BE2C (cell line): ENCODE measurements around the gene FBXL14. TPM values are rescaled to one million over a fixed set of nuclear protein-coding genes. Genes with fewer than 3 reads are reported as not detected.

Source experiments
- DNase-seq: peaks from one replicate; pipeline ENCODE4 v3.0.0-alpha.2; 2020
- H3K27me3 ChIP-seq: fragments of 250-450 bp; sonication (Bioruptor Pico); 2 replicates; pipeline ENCODE4 v1.5.1; 2020; ENCODE audit warnings: mild to moderate bottlenecking
- H3K36me3 ChIP-seq: fragments of 250-450 bp; sonication (Bioruptor Pico); 2 replicates; pipeline ENCODE4 v1.5.1; 2020; ENCODE audit warnings: mild to moderate bottlenecking
- H3K4me1 ChIP-seq: fragments of 250-450 bp; sonication (Bioruptor Pico); 2 replicates; pipeline ENCODE4 v1.5.1; 2020
- H3K4me3 ChIP-seq: 2 replicates; pipeline ENCODE4 v1.5.1; 2011; ENCODE audit warnings: low read depth, low read length
- H3K9me3 ChIP-seq: fragments of 250-450 bp; sonication (Bioruptor Pico); 2 replicates; pipeline ENCODE4 v1.5.1; 2020
- CTCF ChIP-seq: IDR thresholded peaks from 2 replicates; pipeline ENCODE4 v1.5.1; 2012; ENCODE audit warnings: mild to moderate bottlenecking, low read depth, low read length
- polyA plus RNA-seq: library from polyadenylated mRNA; unstranded; fragments of >200 nt; gene quantifications from one replicate; pipeline ENCODE4 v1.2.1, GENCODE V29; 2012; ENCODE audit warnings: low read depth, missing spikeins; ENCODE audit not compliant: insufficient read length, insufficient read depth

FBXL14 gene
- 51.2 TPM for polyA plus RNA-seq

GRCh38 chr12:1594261-1595025, at the start of gene FBXL14:
Gene FBXL14 (minus strand): TSS chr12:1594581. CDS start chr12:1594066, 515 bp downstream.
- Histone ChIP-seq H3K4me1 (peaks cover 8% of the 10 kb centered on the region), H3K9me3 (no peaks in the 10 kb centered on the region), H3K4me3 (peak within 1 kb of the TSS; percentile 82), H3K36me3 (no peaks in the 10 kb centered on the region), H3K27me3 (no peaks in the 10 kb centered on the region)
- TF ChIP-seq CTCF: no peak
- peak; percentile 96 for DNase-seq

GRCh38 chr12:1643905-1644533, 49.6 kb upstream of the FBXL14 start:
- no peak overlapping the region; the same call in 1 of the 2 replicates for H3K4me3 ChIP-seq
- H3K27me3 ChIP-seq: no peaks in the 10 kb centered on the region
- no peak for DNase-seq
- H3K4me1 ChIP-seq: peaks cover 13% of the 10 kb centered on the region
- H3K36me3 ChIP-seq: no peaks in the 10 kb centered on the region
- H3K9me3 ChIP-seq: no peaks in the 10 kb centered on the region
- no peak for TF ChIP-seq CTCF

GRCh38 chr12:1643043-1643442, 48.7 kb upstream of the FBXL14 start:
- no peak for TF ChIP-seq CTCF
- no peaks in the 10 kb centered on the region for H3K9me3 ChIP-seq

GRCh38 chr12:1642513-1642912, 48.1 kb upstream of the FBXL14 start:
- H3K4me1 ChIP-seq: peaks cover 13% of the 10 kb centered on the region
- TF ChIP-seq CTCF: no peak
- H3K36me3 ChIP-seq: no peaks in the 10 kb centered on the region
- H3K4me3 ChIP-seq: no peak overlapping the region
- no peaks in the 10 kb centered on the region for H3K27me3 ChIP-seq
- DNase-seq: no peak
- no peaks in the 10 kb centered on the region for H3K9me3 ChIP-seq

More at GRCh38 chr12:1643043-1643442, 48.7 kb upstream of the FBXL14 start:
- no peak overlapping the region for H3K4me3 ChIP-seq
- DNase-seq: no peak
- H3K4me1 ChIP-seq: peaks cover 13% of the 10 kb centered on the region
- H3K36me3 ChIP-seq: no peaks in the 10 kb centered on the region
- H3K27me3 ChIP-seq: no peaks in the 10 kb centered on the region

- TF ChIP-seq CTCF: no peak
- Histone ChIP-seq H3K36me3 (no peaks in the 10 kb centered on the region), H3K4me3 (no peak overlapping the region), H3K27me3 (no peaks in the 10 kb centered on the region), H3K9me3 (no peaks in the 10 kb centered on the region), H3K4me1 (peaks cover 13% of the 10 kb centered on the region)
- no peak for DNase-seq
These were observed 46.2 kb upstream of the FBXL14 start for GRCh38 chr12:1640328-1641234.
